DND-41 (cell line): Measurements from ENCODE around the gene RBM44.

Experiments used
- CTCF ChIP-seq: IDR thresholded peaks from 2 replicates; pipeline ENCODE4 v1.5.1; 2012; ENCODE audit warnings: borderline replicate concordance, low read length, moderate library complexity, mild to moderate bottlenecking; ENCODE audit not compliant: poor library complexity, severe bottlenecking; ENCODE audit errors: extremely low read depth
- EZH2 ChIP-seq: IDR thresholded peaks from 3 replicates; pipeline ENCODE4 v1.6.1; 2012; ENCODE audit warnings: borderline replicate concordance, low read depth, mild to moderate bottlenecking, moderate library complexity, low read length, inconsistent platforms; ENCODE audit not compliant: severe bottlenecking

GRCh38 chr2:237749002-237749401, 49.6 kb upstream of the RBM44 start:
- TF ChIP-seq CTCF (no peak), EZH2 (no peak)
